A549 (cell line): ENCODE measurements around the gene DAZAP1. TPM values are rescaled to one million over a fixed set of nuclear protein-coding genes. Genes with fewer than 3 reads are reported as not detected.

Experiments used
- ATAC-seq, 2 experiments: fragments of 200-7000 bp in 1 of 2; fragments of >200 bp in 1 of 2; cut with Nextera tagmentation in 1 of 2; cut with Tn5 transposase in 1 of 2; 3 replicates each; pipeline versions ENCODE4 v1.8.0 to v1.9.1; 2018 to 2020; ENCODE audit warnings: mild to moderate bottlenecking in 1 of 2, moderate library complexity in 1 of 2
- CTCF ChIA-PET: fragments of 300-600 bp; sonication (Branson Sonifier 250); formaldehyde crosslinking; extraction: SDS; loops from one replicate; lab custom pipeline; 2021; ENCODE audit warnings: antibody characterized with exemption, inconsistent platforms; lab: Yijun Ruan, JAX
- POLR2A ChIA-PET: fragments of 350-600 bp; formaldehyde crosslinking; extraction: SDS; loops from one replicate; lab custom pipeline; 2021; ENCODE audit warnings: antibody characterized with exemption, inconsistent platforms; lab: Yijun Ruan, JAX
- DNase-seq, 2 experiments: peaks; one replicate each; pipeline versions ENCODE4 v3.0.0 to v3.0.0-alpha.2; 2011 to 2016; ENCODE audit warnings: low read depth in 1 of 2, low spot score in 1 of 2
- FAIRE-seq: peaks from 2 replicates; lab custom pipeline; 2011; peaks lifted over from hg19 to GRCh38; lab: Jason Lieb, UNC
- H3K27ac ChIP-seq, 2 experiments: fragments of >200 bp; sonication (Bioruptor Twin); formaldehyde crosslinking; 3 replicates each; pipeline ENCODE4 v1.5.1; 2016 to 2017
- H3K4me1 ChIP-seq: fragments of >200 bp; sonication (Bioruptor Twin); formaldehyde crosslinking; 3 replicates; pipeline ENCODE4 v1.6.1; 2016
- H3K4me2 ChIP-seq: fragments of >200 bp; sonication (Bioruptor Twin); formaldehyde crosslinking; 3 replicates; pipeline ENCODE4 v1.6.1; 2016
- H3K4me3 ChIP-seq: fragments of >200 bp; sonication (Bioruptor Twin); formaldehyde crosslinking; 3 replicates; pipeline ENCODE4 v1.5.1; 2016
- H3K9me3 ChIP-seq: fragments of >200 bp; sonication (Bioruptor Twin); formaldehyde crosslinking; 3 replicates; pipeline ENCODE4 v1.6.1; 2016
- ATOH8 ChIP-seq: fragments of 250-450 bp; sonication (Bioruptor Pico); IDR thresholded peaks from 2 replicates; pipeline ENCODE4 v1.5.0; 2020; ENCODE audit warnings: low read depth, mild to moderate bottlenecking, moderate library complexity
- CBX8 ChIP-seq: fragments of 200-600 bp; sonication (generic); IDR thresholded peaks from 2 replicates; pipeline ENCODE4 v1.6.1; 2016
- CHD2 ChIP-seq: fragments of 150-350 bp; IDR thresholded peaks from 2 replicates; pipeline ENCODE4 v1.6.1; 2014; ENCODE audit warnings: low read length; ENCODE audit not compliant: partially characterized antibody
- ELK1 ChIP-seq: fragments of 150-350 bp; IDR thresholded peaks from 2 replicates; pipeline ENCODE4 v1.6.1; 2014; ENCODE audit warnings: low read depth, mild to moderate bottlenecking, low read length
- FOSL2 ChIP-seq, 2 experiments: fragments of 450-650 bp in 1 of 2; fragments of >200 bp in 1 of 2; sonication (Bioruptor Twin) in 1 of 2; formaldehyde crosslinking; IDR thresholded peaks; 2 replicates each; pipeline versions ENCODE4 v1.5.0 to v1.6.1; 2016 to 2020; ENCODE audit warnings: mild to moderate bottlenecking in 1 of 2, moderate library complexity in 1 of 2
- HDAC2 ChIP-seq: fragments of 200-600 bp; sonication (generic); IDR thresholded peaks from 2 replicates; pipeline ENCODE4 v1.6.1; 2016
- HES2 ChIP-seq: fragments of >200 bp; sonication (Bioruptor Twin); formaldehyde crosslinking; IDR thresholded peaks from 2 replicates; pipeline ENCODE4 v1.6.1; 2016
- HMGXB4 ChIP-seq: fragments of 250-450 bp; sonication (Bioruptor Pico); IDR thresholded peaks from 2 replicates; pipeline ENCODE4 v1.5.0; 2021; ENCODE audit warnings: mild to moderate bottlenecking, moderate library complexity, borderline replicate concordance
- JUN ChIP-seq, 2 experiments: fragments of >200 bp; sonication (Bioruptor Twin); formaldehyde crosslinking; IDR thresholded peaks; 2 replicates in 1 of 2; 3 replicates in 1 of 2; pipeline ENCODE4 v1.6.1; 2016 to 2017
- MAX ChIP-seq: IDR thresholded peaks from 2 replicates; pipeline ENCODE4 v1.6.1; 2012
- RAD21 ChIP-seq, 2 experiments: fragments of >200 bp in 1 of 2; sonication (Bioruptor Twin) in 1 of 2; formaldehyde crosslinking in 1 of 2; IDR thresholded peaks in 1 of 2; conservative IDR thresholded peaks in 1 of 2; 2 replicates in 1 of 2; 3 replicates in 1 of 2; pipeline ENCODE4 v1.6.1; 2012 to 2018; ENCODE audit warnings: inconsistent platforms in 1 of 2
- RCOR1 ChIP-seq: fragments of 150-350 bp; IDR thresholded peaks from 2 replicates; pipeline ENCODE4 v1.6.1; 2014; ENCODE audit warnings: antibody characterized with exemption, low read length, low read depth
- REST ChIP-seq: fragments of 200-600 bp; sonication (generic); IDR thresholded peaks from 2 replicates; pipeline ENCODE4 v1.6.1; 2016; ENCODE audit warnings: antibody characterized with exemption, mild to moderate bottlenecking, moderate library complexity
- SREBF2 ChIP-seq: fragments of 450-650 bp; IDR thresholded peaks from 2 replicates; pipeline ENCODE4 v1.6.1; 2014; ENCODE audit warnings: mild to moderate bottlenecking, moderate library complexity
- TFCP2L1 ChIP-seq: fragments of 250-450 bp; sonication (Bioruptor Pico); IDR thresholded peaks from 2 replicates; pipeline ENCODE4 v1.5.0; 2021; ENCODE audit warnings: mild to moderate bottlenecking
- USF2 ChIP-seq: fragments of 450-650 bp; IDR thresholded peaks from 2 replicates; pipeline ENCODE4 v1.6.1; 2014; ENCODE audit warnings: antibody characterized with exemption
- ZFP36 ChIP-seq: fragments of 450-650 bp; IDR thresholded peaks from 2 replicates; pipeline ENCODE4 v1.6.1; 2014; ENCODE audit warnings: borderline replicate concordance; ENCODE audit not compliant: partially characterized antibody
- ZSCAN20 ChIP-seq: fragments of 250-450 bp; sonication (Bioruptor Pico); IDR thresholded peaks from 2 replicates; pipeline ENCODE4 v1.8.0; 2022; ENCODE audit warnings: mild to moderate bottlenecking, moderate library complexity
- WGBS: methylation state at CpG from one replicate; pipeline ENCODE4 v1.1.6; 2017; ENCODE audit errors: missing lambda C conversion rate; 5-methylcytosine and 5-hydroxymethylcytosine counted together
- polyA plus RNA-seq, 4 experiments: library from polyadenylated mRNA; depleted of rRNA in 3 of 4; stranded (reverse); fragments of >200 nt; fragmentation: RNase III in 1 of 4; extraction: RNeasy Plus Mini Kit Qiagen cat#74134 plus additional on column Dnase treatment in 1 of 4; gene quantifications; 2 replicates in 3 of 4; 3 replicates in 1 of 4; pipeline ENCODE4 v1.2.3, GENCODE V29; 2011 to 2017

Gene DAZAP1
- polyA plus RNA-seq, 2 of the 4 experiments (the other 2 are of a cell fraction), result 58.9 to 86.3 TPM

- FAIRE-seq (no peak), DNase-seq (no peak), ATAC-seq (no peak)
- POLR2A ChIA-PET, result no interaction called here
- H3K9me3 ChIP-seq, result no peaks in the 10 kb centered on the region
- CTCF ChIA-PET, result interaction anchor here (1.9 to 2.7 kb wide), 3 partner anchors 8 to 13 kb away, joined by 6 to 14 read pairs (median 11); no protein-coding TSS in a partner anchor
- H3K4me1 ChIP-seq, result peaks cover 10% of the 10 kb centered on the region; the same call in 2 of the 3 replicates
- no peak overlapping the region for H3K27ac ChIP-seq
- H3K4me3 ChIP-seq, result no peak overlapping the region
- 89% methylated on average over 5 of the region's 16 CpGs for WGBS
- TF ChIP-seq HMGXB4 (no peak), HDAC2 (no peak), ATOH8 (CRISPR knock-in tag) (no peak), MAX (no peak), SREBF2 (no peak), CBX8 (no peak), CHD2 (no peak), USF2 (no peak), ELK1 (no peak), HES2 (no peak), TFCP2L1 (CRISPR knock-in tag) (no peak), RAD21 (conservative IDR thresholded peaks at IDR 0.05 in 1 of 2, IDR thresholded peaks at IDR 0.05 in 1 of 2) (no peak), FOSL2 (IDR thresholded peaks at IDR 0.05) (no peak), FOSL2 (CRISPR knock-in tag; IDR thresholded peaks at IDR 0.05) (no peak), JUN (IDR thresholded peaks at IDR 0.05) (no peak), ZFP36 (no peak), REST (no peak), ZSCAN20 (CRISPR knock-in tag) (no peak), RCOR1 (no peak)
- no peak overlapping the region for H3K4me2 ChIP-seq
Measured at GRCh38 chr19:1457892-1458291, 50.5 kb downstream of the DAZAP1 start.
